BLaER1 (cell line): ENCODE results near the gene STRN3.
"Not testable (repeated sequence)": the region's sequence is repeated elsewhere in the genome, so short reads cannot be mapped to it uniquely, and the experiment has no call there.

ENCODE experiments used
- H3K27ac ChIP-seq: shearing (Covaris generic); formaldehyde crosslinking; 2 replicates; pipeline ENCODE4 v1.8.1; 2022
- H3K27me3 ChIP-seq: shearing (Covaris generic); formaldehyde crosslinking; 2 replicates; pipeline ENCODE4 v1.8.1; 2022
- H3K36me3 ChIP-seq: shearing (Covaris generic); formaldehyde crosslinking; 2 replicates; pipeline ENCODE4 v1.8.1; 2022
- H3K4me1 ChIP-seq: shearing (Covaris generic); formaldehyde crosslinking; 2 replicates; pipeline ENCODE4 v1.8.1; 2022
- H3K4me2 ChIP-seq: shearing (Covaris generic); formaldehyde crosslinking; 2 replicates; pipeline ENCODE4 v1.8.1; 2022
- H3K4me3 ChIP-seq: shearing (Covaris generic); formaldehyde crosslinking; 2 replicates; pipeline ENCODE4 v1.8.1; 2022
- H3K9ac ChIP-seq: shearing (Covaris generic); formaldehyde crosslinking; 2 replicates; pipeline ENCODE4 v1.8.1; 2022
- H3K9me3 ChIP-seq: shearing (Covaris generic); formaldehyde crosslinking; 2 replicates; pipeline ENCODE4 v1.8.1; 2022
- H4K20me1 ChIP-seq: shearing (Covaris generic); formaldehyde crosslinking; 2 replicates; pipeline ENCODE4 v1.8.1; 2022
- Cebpa-rat ChIP-seq: shearing (Covaris generic); IDR thresholded peaks from 2 replicates; pipeline ENCODE4 v1.8.1; 2022

STRN3 gene

DNA sequence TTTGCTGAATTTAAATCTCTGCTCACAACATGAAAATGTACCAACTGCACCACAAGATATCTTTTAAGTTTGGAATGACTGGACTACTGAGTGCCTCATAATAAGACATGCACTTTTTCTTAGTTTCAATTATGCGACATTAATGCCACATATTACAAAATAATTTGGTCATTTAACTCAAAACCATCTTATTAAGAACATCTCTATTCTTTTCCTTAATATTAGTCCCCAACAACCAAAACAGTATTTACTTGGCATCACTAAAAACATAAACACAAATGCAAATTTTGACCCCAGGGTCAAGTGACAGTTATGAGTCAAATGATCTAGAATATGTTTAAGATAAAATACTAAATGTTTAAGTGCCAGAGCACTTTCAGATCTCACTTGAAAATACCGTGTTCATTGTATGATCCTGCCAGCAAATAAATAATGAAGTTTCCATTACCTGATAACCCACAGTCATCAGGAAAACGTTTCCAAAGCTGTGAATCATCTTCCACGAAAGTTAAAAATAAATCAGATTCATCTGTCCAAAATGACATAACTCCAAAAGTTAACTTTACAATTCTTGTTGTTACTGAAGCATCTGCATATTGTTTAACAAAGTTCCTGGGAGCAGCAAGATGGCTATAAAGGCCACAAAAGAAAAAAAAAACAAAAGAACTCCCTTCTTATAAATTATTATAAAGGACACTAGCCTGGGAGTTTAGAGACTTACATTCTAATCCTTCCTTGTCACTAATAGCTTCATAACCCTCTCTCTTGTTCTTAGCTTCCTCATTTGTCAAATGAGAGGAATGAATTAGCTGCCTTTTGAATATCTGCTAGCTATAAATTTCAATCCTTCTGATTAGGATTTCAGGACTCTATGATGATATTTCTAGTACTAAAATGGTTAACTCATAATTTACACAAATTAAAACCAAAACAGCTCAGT, 31.2 kb downstream of the STRN3 start:
- peaks cover 30% of the 10 kb centered on the region for H3K9me3 ChIP-seq
- peaks cover 92% of the 10 kb centered on the region for H4K20me1 ChIP-seq
- H3K4me3 ChIP-seq: no peak overlapping the region
- no peak for TF ChIP-seq Cebpa-rat
- H3K27me3 ChIP-seq: no peaks in the 10 kb centered on the region
- no peak overlapping the region for H3K27ac ChIP-seq
- H3K4me2 ChIP-seq: no peak overlapping the region
- no peak overlapping the region for H3K9ac ChIP-seq
- H3K36me3 ChIP-seq: peaks cover 46% of the 10 kb centered on the region
- peaks cover 35% of the 10 kb centered on the region for H3K4me1 ChIP-seq

GRCh38 chr14:30993071-30993470, 33.1 kb downstream of the STRN3 start:
- TF ChIP-seq Cebpa-rat: no peak
- peaks cover 35% of the 10 kb centered on the region for H3K4me1 ChIP-seq

GRCh38 chr14:30991408-30991807, 34.8 kb downstream of the STRN3 start:
- Histone ChIP-seq H3K36me3 (peaks cover 15% of the 10 kb centered on the region), H3K27me3 (no peaks in the 10 kb centered on the region), H3K9me3 (no peaks in the 10 kb centered on the region), H3K9ac (no peak overlapping the region), H3K4me3 (no peak overlapping the region), H3K27ac (no peak overlapping the region), H4K20me1 (peaks cover 99% of the 10 kb centered on the region), H3K4me1 (peaks cover 32% of the 10 kb centered on the region), H3K4me2 (peak overlapping the region; percentile 53)
- TF ChIP-seq Cebpa-rat: no peak

More at GRCh38 chr14:30993071-30993470, 33.1 kb downstream of the STRN3 start:
- H3K9me3 ChIP-seq: peaks cover 11% of the 10 kb centered on the region
- no peak overlapping the region for H3K9ac ChIP-seq
- peaks cover 99% of the 10 kb centered on the region for H4K20me1 ChIP-seq
- no peak overlapping the region for H3K4me2 ChIP-seq
- no peak overlapping the region for H3K4me3 ChIP-seq
- H3K27ac ChIP-seq: no peak overlapping the region
- peaks cover 27% of the 10 kb centered on the region for H3K36me3 ChIP-seq
- no peaks in the 10 kb centered on the region for H3K27me3 ChIP-seq

DNA sequence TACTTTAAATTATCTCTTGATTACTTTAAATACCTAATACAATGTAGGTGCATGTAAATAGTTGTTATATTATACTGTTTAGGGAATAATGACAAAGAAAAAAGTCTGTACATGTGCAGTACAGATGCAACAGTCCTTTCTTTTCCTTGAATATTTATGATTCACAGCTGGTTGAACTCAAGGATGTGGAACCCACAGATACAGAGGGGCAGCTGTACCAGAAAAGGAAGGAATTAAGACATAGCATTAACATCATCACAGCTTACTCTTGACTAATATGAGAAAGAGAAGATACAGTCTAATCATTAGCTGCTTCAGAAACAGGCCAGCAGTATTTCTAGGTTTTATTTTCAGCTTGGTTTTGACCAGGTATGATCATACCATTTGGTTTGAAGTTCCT, 35.4 kb downstream of the STRN3 start:
- Histone ChIP-seq H3K9ac (no peak overlapping the region), H3K4me2 (peak overlapping the region; percentile 53; the same call in 1 of the 2 replicates), H3K4me3 (no peak overlapping the region), H4K20me1 (peaks cover 99% of the 10 kb centered on the region), H3K9me3 (no peaks in the 10 kb centered on the region), H3K27me3 (no peaks in the 10 kb centered on the region), H3K4me1 (peaks cover 26% of the 10 kb centered on the region), H3K36me3 (peaks cover 15% of the 10 kb centered on the region), H3K27ac (no peak overlapping the region)
- TF ChIP-seq Cebpa-rat: no peak

DNA sequence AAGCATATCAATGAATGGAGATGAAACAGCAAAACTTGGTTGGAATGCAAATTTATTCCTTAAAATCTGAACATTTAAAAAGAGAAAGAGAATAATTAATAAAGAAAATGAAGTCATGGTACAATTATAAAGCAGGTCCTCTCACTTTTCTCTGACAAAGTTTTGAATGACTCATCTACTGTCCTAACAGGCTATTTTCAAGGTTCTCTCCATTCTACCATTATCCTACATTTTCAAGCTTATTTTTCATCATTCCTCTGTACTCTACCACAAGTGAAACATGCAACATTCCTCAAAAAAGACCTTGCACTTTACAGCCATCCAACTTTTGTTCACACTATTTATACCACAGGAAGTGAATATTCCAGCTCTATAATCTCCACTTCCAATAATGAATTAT, 37.7 kb downstream of the STRN3 start:
- Histone ChIP-seq H3K27ac (no peak overlapping the region), H3K4me2 (no peak overlapping the region), H3K36me3 (peaks cover 14% of the 10 kb centered on the region; the same call in 1 of the 2 replicates), H3K4me3 (no peak overlapping the region), H3K4me1 (peaks cover 23% of the 10 kb centered on the region), H3K9ac (no peak overlapping the region), H4K20me1 (peaks cover 98% of the 10 kb centered on the region), H3K9me3 (no peaks in the 10 kb centered on the region), H3K27me3 (no peaks in the 10 kb centered on the region)
- TF ChIP-seq Cebpa-rat: no peak

DNA sequence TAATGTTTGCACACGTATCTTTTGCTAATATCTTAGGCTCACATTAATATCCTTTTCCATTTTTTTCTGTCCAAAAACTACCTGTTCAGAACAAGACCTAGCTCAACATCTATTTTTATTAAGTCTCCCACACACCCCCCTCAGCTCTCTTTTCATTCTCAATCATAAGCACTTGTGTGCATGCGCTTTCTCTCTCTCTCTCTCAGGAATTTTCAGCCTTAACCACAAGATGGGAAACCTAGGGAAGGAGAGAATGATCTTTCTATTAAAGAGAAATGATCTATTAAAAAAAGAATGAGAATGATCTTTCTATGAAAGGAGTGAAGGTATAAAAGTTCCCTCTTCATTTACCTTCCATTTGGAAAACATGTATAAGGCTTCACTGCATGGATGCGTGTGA, 40.4 kb downstream of the STRN3 start:
- TF ChIP-seq Cebpa-rat: no peak
- Histone ChIP-seq H3K36me3 (0 out of 2 replicates have a peak, but pooled peaks cover 9% of the 10 kb centered on the region), H3K4me2 (no peak overlapping the region), H4K20me1 (peaks cover 98% of the 10 kb centered on the region), H3K27me3 (no peaks in the 10 kb centered on the region), H3K9me3 (no peaks in the 10 kb centered on the region), H3K9ac (no peak overlapping the region), H3K4me1 (peaks cover 28% of the 10 kb centered on the region), H3K27ac (no peak overlapping the region), H3K4me3 (no peak overlapping the region)

- TF ChIP-seq Cebpa-rat: no peak
- Histone ChIP-seq H3K4me3 (no peak overlapping the region), H3K27ac (no peak overlapping the region), H4K20me1 (peaks cover 98% of the 10 kb centered on the region), H3K9ac (no peak overlapping the region), H3K27me3 (no peaks in the 10 kb centered on the region), H3K36me3 (0 out of 2 replicates have a peak, but pooled peaks cover 6% of the 10 kb centered on the region), H3K4me1 (peaks cover 26% of the 10 kb centered on the region), H3K4me2 (no peak overlapping the region), H3K9me3 (no peaks in the 10 kb centered on the region)
Observed at GRCh38 chr14:30983858-30984257, 42.3 kb downstream of the STRN3 start.

- peak overlapping the region; percentile 67 for H3K4me2 ChIP-seq
- no peak for TF ChIP-seq Cebpa-rat
- H4K20me1 ChIP-seq: peaks cover 98% of the 10 kb centered on the region
- H3K9ac ChIP-seq: no peak overlapping the region
- H3K4me1 ChIP-seq: peaks cover 26% of the 10 kb centered on the region
- H3K27me3 ChIP-seq: no peaks in the 10 kb centered on the region
- no peak overlapping the region for H3K27ac ChIP-seq
- H3K9me3 ChIP-seq: no peaks in the 10 kb centered on the region
- H3K36me3 ChIP-seq: 0 out of 2 replicates have a peak, but pooled peaks cover 6% of the 10 kb centered on the region
- H3K4me3 ChIP-seq: no peak overlapping the region
Observed at GRCh38 chr14:30982533-30982932, 43.6 kb downstream of the STRN3 start.

DNA sequence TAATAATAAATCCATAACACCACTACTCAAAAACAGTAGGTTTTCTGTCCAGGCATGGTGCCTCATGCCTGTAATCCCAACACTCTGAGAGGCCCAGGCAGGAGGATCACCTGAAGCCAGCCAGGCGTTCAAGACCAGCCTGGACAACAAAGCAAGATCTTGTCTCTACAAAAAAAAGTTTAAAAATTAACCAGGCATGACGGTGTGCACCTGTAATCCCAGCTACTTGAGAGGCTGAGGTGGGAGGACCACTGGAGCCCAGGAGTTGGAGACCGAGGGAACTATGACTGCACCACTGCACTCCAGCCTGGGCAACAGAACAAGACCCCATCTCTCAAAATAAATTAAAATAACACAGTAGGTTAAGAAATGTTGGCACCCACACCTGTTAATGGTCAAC, 45.2 kb downstream of the STRN3 start:
- peaks cover 6% of the 10 kb centered on the region; the same call in 1 of the 2 replicates for H3K36me3 ChIP-seq
- TF ChIP-seq Cebpa-rat: no peak
- 0 out of 2 replicates have a peak, but pooled peaks cover 3% of the 10 kb centered on the region for H3K9me3 ChIP-seq
- peaks cover 26% of the 10 kb centered on the region for H3K4me1 ChIP-seq
- no peaks in the 10 kb centered on the region for H3K27me3 ChIP-seq
- H3K27ac ChIP-seq: no peak overlapping the region
- no peak overlapping the region for H3K4me3 ChIP-seq
- H3K4me2 ChIP-seq: no peak overlapping the region
- no peak overlapping the region for H3K9ac ChIP-seq
- peaks cover 98% of the 10 kb centered on the region for H4K20me1 ChIP-seq

GRCh38 chr14:30980106-30980704, 46.0 kb downstream of the STRN3 start:
- not testable (repeated sequence) for H3K27ac ChIP-seq, H3K27me3 ChIP-seq, H3K4me2 ChIP-seq, H3K9ac ChIP-seq, H3K4me3 ChIP-seq, H3K36me3 ChIP-seq, H3K9me3 ChIP-seq
- Histone ChIP-seq H3K4me1 (peaks cover 26% of the 10 kb centered on the region), H4K20me1 (peaks cover 98% of the 10 kb centered on the region)
